ENCODE data around the gene SLC30A9.
A peak's percentile ranks its signal among the peaks of the same experiment; 100 is the strongest.

The SLC30A9 gene

GRCh38 chr4:41990365-41991111 is at the start of gene SLC30A9:
Gene SLC30A9 (plus strand): TSS chr4:41990530. CDS start chr4:41990652, 122 bp downstream.
- peak; percentile 75 to 82 (median 81) for DNase-seq (ENCODE audit: low read depth in 3 of 3, low spot score in 1 of 3)

GRCh38 chr4:41940834-41941233 is 49.5 kb upstream of the SLC30A9 start:
- DNase-seq (ENCODE audit: low read depth in 3 of 3, low spot score in 1 of 3): no peak

- no peak for DNase-seq (ENCODE audit: low read depth in 3 of 3, low spot score in 1 of 3)
Observed at GRCh38 chr4:41943506-41943905, 46.8 kb upstream of the SLC30A9 start.

GRCh38 chr4:41944089-41944488 is 46.2 kb upstream of the SLC30A9 start:
- DNase-seq (ENCODE audit: low read depth in 3 of 3, low spot score in 1 of 3): no peak

GRCh38 chr4:41949531-41949930 is 40.8 kb upstream of the SLC30A9 start:
- no peak for DNase-seq (ENCODE audit: low read depth in 3 of 3, low spot score in 1 of 3)

- no peak for DNase-seq (ENCODE audit: low read depth in 3 of 3, low spot score in 1 of 3)
Observed at GRCh38 chr4:41957634-41958033, 32.7 kb upstream of the SLC30A9 start.

GRCh38 chr4:41963105-41963504 is 27.2 kb upstream of the SLC30A9 start:
- no peak for DNase-seq (ENCODE audit: low read depth in 3 of 3, low spot score in 1 of 3)

GRCh38 chr4:41964401-41964800 is 25.9 kb upstream of the SLC30A9 start:
- DNase-seq (ENCODE audit: low read depth in 3 of 3, low spot score in 1 of 3): no peak

GRCh38 chr4:41967392-41967791 is 22.9 kb upstream of the SLC30A9 start:
- no peak for DNase-seq (ENCODE audit: low read depth in 3 of 3, low spot score in 1 of 3)

GRCh38 chr4:41969671-41970070 is 20.7 kb upstream of the SLC30A9 start:
- DNase-seq (ENCODE audit: low read depth in 3 of 3, low spot score in 1 of 3): no peak

- no peak for DNase-seq (ENCODE audit: low read depth in 3 of 3, low spot score in 1 of 3)
Observed at GRCh38 chr4:41975341-41975740, 15.0 kb upstream of the SLC30A9 start.

- DNase-seq (ENCODE audit: low read depth in 3 of 3, low spot score in 1 of 3): no peak
Observed at GRCh38 chr4:41976775-41977516, 13.4 kb upstream of the SLC30A9 start.

- no peak for DNase-seq (ENCODE audit: low read depth in 3 of 3, low spot score in 1 of 3)
Observed at GRCh38 chr4:41977709-41978108, 12.6 kb upstream of the SLC30A9 start.

- no peak for DNase-seq (ENCODE audit: low read depth in 3 of 3, low spot score in 1 of 3)
Observed at GRCh38 chr4:41981456-41981855, 8.9 kb upstream of the SLC30A9 start, which contains the start of gene DCAF4L1. Gene DCAF4L1 (plus strand): TSS chr4:41981756. CDS start chr4:41981793, 37 bp downstream.

- no peak for DNase-seq (ENCODE audit: low read depth in 3 of 3, low spot score in 1 of 3)
Observed at GRCh38 chr4:41982716-41983115, 7.6 kb upstream of the SLC30A9 start.

- DNase-seq (ENCODE audit: low read depth in 3 of 3, low spot score in 1 of 3): no peak
Observed at GRCh38 chr4:41985151-41985550, 5.2 kb upstream of the SLC30A9 start.

- DNase-seq (ENCODE audit: low read depth in 3 of 3, low spot score in 1 of 3): no peak
Observed at GRCh38 chr4:41989994-41990364, 351 bp upstream of the SLC30A9 start.

GRCh38 chr4:41991916-41992767 is 1.8 kb downstream of the SLC30A9 start:
- no peak for DNase-seq (ENCODE audit: low read depth in 3 of 3, low spot score in 1 of 3)

- DNase-seq (ENCODE audit: low read depth in 3 of 3, low spot score in 1 of 3): no peak
Observed at GRCh38 chr4:41992967-41993857, 2.9 kb downstream of the SLC30A9 start.

- no peak for DNase-seq (ENCODE audit: low read depth in 3 of 3, low spot score in 1 of 3)
Observed at GRCh38 chr4:41994461-41994985, 4.2 kb downstream of the SLC30A9 start.
